ENCODE data around the gene SLC6A3.

DNA sequence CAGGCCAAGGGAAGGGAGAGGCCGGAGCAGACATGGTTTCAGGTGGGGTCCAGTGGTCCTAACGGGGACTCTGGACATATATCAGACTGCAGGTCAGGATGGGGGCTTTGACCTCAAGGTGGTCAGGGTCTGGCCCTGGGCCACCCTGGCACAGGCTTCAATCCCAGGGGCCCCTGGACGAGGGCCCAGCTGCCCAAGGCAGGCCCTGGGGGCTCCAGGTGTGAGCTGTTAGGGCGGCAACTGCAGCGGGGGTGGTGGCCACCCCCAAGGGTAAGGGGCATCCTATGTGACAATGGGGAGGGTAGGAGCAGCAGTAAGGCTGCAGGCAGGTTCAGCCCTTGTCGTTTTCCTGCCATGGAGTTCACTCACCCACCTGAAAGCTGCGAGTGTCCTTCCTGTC is 54.9 kb downstream of the SLC6A3 start:
- TF ChIP-seq, protein P1, sequence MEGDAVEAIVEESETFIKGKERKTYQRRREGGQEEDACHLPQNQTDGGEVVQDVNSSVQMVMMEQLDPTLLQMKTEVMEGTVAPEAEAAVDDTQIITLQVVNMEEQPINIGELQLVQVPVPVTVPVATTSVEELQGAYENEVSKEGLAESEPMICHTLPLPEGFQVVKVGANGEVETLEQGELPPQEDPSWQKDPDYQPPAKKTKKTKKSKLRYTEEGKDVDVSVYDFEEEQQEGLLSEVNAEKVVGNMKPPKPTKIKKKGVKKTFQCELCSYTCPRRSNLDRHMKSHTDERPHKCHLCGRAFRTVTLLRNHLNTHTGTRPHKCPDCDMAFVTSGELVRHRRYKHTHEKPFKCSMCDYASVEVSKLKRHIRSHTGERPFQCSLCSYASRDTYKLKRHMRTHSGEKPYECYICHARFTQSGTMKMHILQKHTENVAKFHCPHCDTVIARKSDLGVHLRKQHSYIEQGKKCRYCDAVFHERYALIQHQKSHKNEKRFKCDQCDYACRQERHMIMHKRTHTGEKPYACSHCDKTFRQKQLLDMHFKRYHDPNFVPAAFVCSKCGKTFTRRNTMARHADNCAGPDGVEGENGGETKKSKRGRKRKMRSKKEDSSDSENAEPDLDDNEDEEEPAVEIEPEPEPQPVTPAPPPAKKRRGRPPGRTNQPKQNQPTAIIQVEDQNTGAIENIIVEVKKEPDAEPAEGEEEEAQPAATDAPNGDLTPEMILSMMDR (conservative IDR thresholded peaks at IDR 0.05; ENCODE audit: low read length) = no peak
- TF ChIP-seq EZH2phosphoT487 (IDR thresholded peaks at IDR 0.05; ENCODE audit: borderline replicate concordance) = no peak
